IMR-90 (cell line): ENCODE measurements around the gene ATP8B4. TPM values are rescaled to one million over a fixed set of nuclear protein-coding genes. Genes with fewer than 3 reads are reported as not detected.

Source experiments
- ATAC-seq: fragments of 200-7000 bp; cut with Tn5 transposase; 2 replicates; pipeline ENCODE4 v1.9.1; 2020; ENCODE audit warnings: low read depth, mild to moderate bottlenecking, moderate library complexity
- BruUV-seq: library from RNA; stranded (reverse); fragments of 400-500 nt; replicated peaks from 2 replicates; lab custom pipeline; 2021; lab: Mats Ljungman, UMichigan
- CTCF ChIA-PET: fragments of 300-600 bp; formaldehyde crosslinking; extraction: SDS; loops from one replicate; lab custom pipeline; 2021; ENCODE audit warnings: antibody characterized with exemption; lab: Yijun Ruan, JAX
- POLR2A ChIA-PET: fragments of 300-600 bp; sonication (Branson Sonifier 250); formaldehyde crosslinking; loops from one replicate; lab custom pipeline; 2022; ENCODE audit warnings: antibody characterized with exemption; ENCODE audit not compliant: unreplicated experiment; lab: Charles Lee
- DNase-seq: peaks from one replicate; pipeline ENCODE4 v3.0.0; 2013
- H2AFZ ChIP-seq: replicated peaks from 2 replicates; pipeline ENCODE3; 2013; ENCODE audit warnings: low read length, mild to moderate bottlenecking; ENCODE audit not compliant: poor library complexity
- H2AK5ac ChIP-seq: 2 replicates; pipeline ENCODE4 v1.6.1; 2013; ENCODE audit warnings: low read depth, low read length, inconsistent platforms
- H2AK9ac ChIP-seq: replicated peaks from 2 replicates; pipeline ENCODE3; 2013; ENCODE audit warnings: mild to moderate bottlenecking, low read depth, low read length, moderate library complexity; ENCODE audit not compliant: poor library complexity
- H2BK120ac ChIP-seq: 2 replicates; pipeline ENCODE4 v1.6.1; 2013; ENCODE audit warnings: low read depth, low read length, inconsistent platforms
- H2BK15ac ChIP-seq: 3 replicates; pipeline ENCODE4 v1.6.1; 2013; ENCODE audit warnings: low read depth, low read length, inconsistent platforms
- H2BK20ac ChIP-seq: 2 replicates; pipeline ENCODE4 v1.6.1; 2013; ENCODE audit warnings: low read depth, mild to moderate bottlenecking, inconsistent platforms, low read length, moderate library complexity
- H2BK5ac ChIP-seq: 2 replicates; pipeline ENCODE4 v1.6.1; 2013; ENCODE audit warnings: mild to moderate bottlenecking, low read depth, low read length, inconsistent platforms; ENCODE audit not compliant: poor library complexity, severe bottlenecking
- H3K14ac ChIP-seq: replicated peaks from 2 replicates; pipeline ENCODE4 v1.6.1; 2013; ENCODE audit warnings: low read depth, low read length, inconsistent platforms
- H3K18ac ChIP-seq: 2 replicates; pipeline ENCODE4 v1.6.1; 2013; ENCODE audit warnings: low read depth, low read length, control low read depth
- H3K23ac ChIP-seq: 2 replicates; pipeline ENCODE4 v1.6.1; 2013; ENCODE audit warnings: low read depth, low read length, inconsistent platforms
- H3K27ac ChIP-seq: 2 replicates; pipeline ENCODE4 v1.5.1; 2013; ENCODE audit warnings: mild to moderate bottlenecking, control low read depth, low read length; ENCODE audit not compliant: insufficient read depth
- H3K27me3 ChIP-seq: 2 replicates; pipeline ENCODE4 v1.6.1; 2013; ENCODE audit warnings: low read length; ENCODE audit not compliant: control insufficient read depth, insufficient read depth
- H3K36me3 ChIP-seq: 2 replicates; pipeline ENCODE4 v1.6.1; 2013; ENCODE audit warnings: low read length, mixed read lengths; ENCODE audit not compliant: control insufficient read depth, insufficient read depth
- H3K4ac ChIP-seq: 2 replicates; pipeline ENCODE4 v1.6.1; 2013; ENCODE audit warnings: low read depth, low read length, inconsistent platforms
- H3K4me1 ChIP-seq: 2 replicates; pipeline ENCODE4 v1.6.1; 2013; ENCODE audit warnings: low read length, mixed read lengths; ENCODE audit not compliant: control insufficient read depth, insufficient read depth
- H3K4me2 ChIP-seq: 2 replicates; pipeline ENCODE4 v1.6.1; 2013; ENCODE audit warnings: low read depth, mild to moderate bottlenecking, control low read depth, low read length, moderate library complexity
- H3K4me3 ChIP-seq: 2 replicates; pipeline ENCODE4 v1.5.1; 2013; ENCODE audit warnings: low read depth, mild to moderate bottlenecking, control low read depth, low read length, moderate library complexity; ENCODE audit not compliant: insufficient read depth
- H3K56ac ChIP-seq: 2 replicates; pipeline ENCODE4 v1.6.1; 2013; ENCODE audit warnings: low read length, inconsistent platforms; ENCODE audit not compliant: insufficient read depth; ENCODE audit errors: extremely low read depth
- H3K79me1 ChIP-seq, 2 experiments: 2 replicates each; pipeline ENCODE4 v1.6.1; 2013; ENCODE audit warnings: low read length in 2 of 2, inconsistent platforms in 1 of 2, low read depth in 1 of 2
- H3K9ac ChIP-seq: 2 replicates; pipeline ENCODE4 v1.6.1; 2013; ENCODE audit warnings: low read depth, low read length, control low read depth
- H3K9me1 ChIP-seq: 2 replicates; pipeline ENCODE4 v1.6.1; 2013; ENCODE audit warnings: low read length, inconsistent platforms; ENCODE audit not compliant: insufficient read depth
- H3K9me3 ChIP-seq: 2 replicates; pipeline ENCODE4 v1.6.1; 2013; ENCODE audit warnings: low read length; ENCODE audit not compliant: control insufficient read depth, insufficient read depth
- H4K20me1 ChIP-seq: 2 replicates; pipeline ENCODE4 v1.6.1; 2013; ENCODE audit warnings: low read length, inconsistent platforms; ENCODE audit not compliant: insufficient read depth
- H4K5ac ChIP-seq: 2 replicates; pipeline ENCODE4 v1.6.1; 2013; ENCODE audit warnings: mild to moderate bottlenecking, low read depth, low read length, control low read depth
- H4K8ac ChIP-seq, 2 experiments: 2 replicates each; pipeline ENCODE4 v1.6.1; 2013; ENCODE audit warnings: low read depth in 2 of 2, low read length in 2 of 2, control low read depth in 1 of 2, inconsistent platforms in 1 of 2
- H4K91ac ChIP-seq: 2 replicates; pipeline ENCODE4 v1.6.1; 2013; ENCODE audit warnings: low read depth, low read length, inconsistent platforms; ENCODE audit not compliant: insufficient read depth
- CEBPB ChIP-seq: IDR thresholded peaks from 2 replicates; pipeline ENCODE4 v1.6.1; 2012; ENCODE audit warnings: low read depth, low read length, improper control_type of control experiment
- MXI1 ChIP-seq: IDR thresholded peaks from 2 replicates; pipeline ENCODE4 v1.6.1; 2012; ENCODE audit warnings: low read depth, mild to moderate bottlenecking, low read length, moderate library complexity, borderline replicate concordance
- WGBS, 2 experiments: methylation state at CpG; one replicate each; pipeline versions ENCODE4 v1.1.5 to v1.1.7; 2013; ENCODE audit warnings: missing lambda C conversion rate in 2 of 2; ENCODE audit not compliant: insufficient read length in 1 of 2; ENCODE audit errors: extremely low coverage in 2 of 2; 5-methylcytosine and 5-hydroxymethylcytosine counted together
- dilution Hi-C: fragments of 300-500 bp; cut with HindIII; formaldehyde crosslinking; loops from one replicate; pipeline ENCODE4 v1.14.3; 2018; ENCODE audit warnings: low sequenced_read_pairs; ENCODE audit not compliant: unreplicated experiment
- in situ Hi-C: fragments of 300-500 bp; cut with MboI; formaldehyde crosslinking; loops from 3 replicates; pipeline ENCODE4 v1.14.3; 2019; ENCODE audit warnings: low sequenced_read_pairs, inconsistent platforms, mixed read lengths
- intact Hi-C: fragments of 100-400 bp; cut with micrococcal nuclease; formaldehyde crosslinking; loops from 2 replicates; pipeline ENCODE4 v1.10.0; 2022
- polyA plus RNA-seq, 3 experiments: library from polyadenylated mRNA; depleted of rRNA; stranded (reverse); fragments of >200 nt; gene quantifications; 2 replicates each; pipeline ENCODE4 v1.2.3, GENCODE V29; 2012; ENCODE audit warnings: low replicate concordance in 1 of 3
- total RNA-seq: library from RNA; depleted of rRNA; stranded (reverse); fragments of >200 nt; gene quantifications from 2 replicates; pipeline ENCODE4 v1.2.3, GENCODE V29; 2012

Gene ATP8B4
- total and polyA plus RNA-seq, 2 of the 4 experiments (the other 2 are of a cell fraction), result 0.12 to 0.54 TPM

DNA sequence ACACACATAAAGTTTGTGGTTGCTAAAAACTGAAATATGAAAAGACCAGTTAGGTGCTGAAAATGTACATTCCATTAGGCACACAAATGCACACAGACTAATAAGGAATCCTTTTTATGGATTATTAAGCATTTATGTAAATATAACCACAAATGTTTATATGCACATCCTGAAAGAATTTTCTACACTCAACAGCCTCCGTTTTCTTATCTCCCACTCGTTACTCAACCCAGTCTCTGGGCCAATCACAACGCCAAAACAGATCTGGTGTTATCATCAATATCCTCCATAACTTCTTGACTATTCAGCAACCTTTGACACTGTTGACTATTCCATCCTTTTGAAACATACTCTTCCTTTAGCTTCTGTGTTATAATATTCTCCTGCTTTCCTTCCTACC, 136.4 kb downstream of the ATP8B4 start:
- H2BK120ac ChIP-seq, result peak overlapping the region; percentile 76
- H3K9me3 ChIP-seq, result no peaks in the 10 kb centered on the region
- peak overlapping the region; percentile 51 for H3K27ac ChIP-seq
- WGBS, 2 experiments, result 19% methylated on average over 3 of the region's 3 CpGs; no CpG with 5 or more reads in 1 of the 2 experiments
- ATAC-seq (peak; percentile 88), DNase-seq (peak; percentile 89)
- POLR2A ChIA-PET, result no interaction called here
- H3K9me1 ChIP-seq, result no peaks in the 10 kb centered on the region
- peak overlapping the region; percentile 79; the same call in 1 of the 2 replicates for H4K5ac ChIP-seq
- no TSS peak for BruUV-seq
- no peak overlapping the region for H4K91ac ChIP-seq
- peaks cover 9% of the 10 kb centered on the region for H3K4me1 ChIP-seq
- H3K27me3 ChIP-seq, result no peaks in the 10 kb centered on the region
- no peaks in the 10 kb centered on the region for H3K79me1 ChIP-seq
- peak overlapping the region; percentile 5; the same call in 1 of the 2 replicates for H3K4me2 ChIP-seq
- H3K18ac ChIP-seq, result peak overlapping the region; percentile 98; the same call in 1 of the 2 replicates
- H3K56ac ChIP-seq, result no peak overlapping the region
- dilution Hi-C loops (no loop called here), intact Hi-C loops (no loop called here), in situ Hi-C loops (no loop called here)
- no peak overlapping the region for H2AFZ ChIP-seq
- peak overlapping the region; percentile 94 for H2BK5ac ChIP-seq
- H3K23ac ChIP-seq, result peak overlapping the region; percentile 64; the same call in 1 of the 2 replicates
- peak overlapping the region; percentile 87; the same call in 1 of the 2 replicates for H2BK20ac ChIP-seq
- H2BK15ac ChIP-seq, result peak overlapping the region; percentile 46; the same call in 1 of the 3 replicates
- no peak overlapping the region for H2AK9ac ChIP-seq
- TF ChIP-seq CEBPB (peak; percentile 83), MXI1 (no peak)
- peak overlapping the region; percentile 65; the same call in 1 of the 2 replicates for H3K4ac ChIP-seq
- H3K36me3 ChIP-seq, result no peaks in the 10 kb centered on the region
- H3K9ac ChIP-seq, result no peak overlapping the region
- H3K14ac ChIP-seq, result peak overlapping the region; percentile 8; the same call in 1 of the 2 replicates
- H4K20me1 ChIP-seq, result no peaks in the 10 kb centered on the region
- CTCF ChIA-PET, result interaction anchor here (0.6 kb wide), 1 partner anchor 511 kb away, joined by 3 read pairs; no protein-coding TSS in a partner anchor
- H4K8ac ChIP-seq, result peak overlapping the region; percentile 7 to 54; a peak in 2 of 4 replicates
- peak overlapping the region; percentile 59; the same call in 1 of the 2 replicates for H2AK5ac ChIP-seq
- no peak overlapping the region for H3K4me3 ChIP-seq
